HG03354 (cell line): ENCODE measurements around the gene BRICD5.

Experiments used
- ATAC-seq: cut with Tn5 transposase; IDR thresholded peaks from one replicate; pipeline ENCODE4 v1.9.1; 2021; ENCODE audit warnings: mild to moderate bottlenecking; ENCODE audit not compliant: unreplicated experiment, poor library complexity, severe bottlenecking

Gene BRICD5

DNA sequence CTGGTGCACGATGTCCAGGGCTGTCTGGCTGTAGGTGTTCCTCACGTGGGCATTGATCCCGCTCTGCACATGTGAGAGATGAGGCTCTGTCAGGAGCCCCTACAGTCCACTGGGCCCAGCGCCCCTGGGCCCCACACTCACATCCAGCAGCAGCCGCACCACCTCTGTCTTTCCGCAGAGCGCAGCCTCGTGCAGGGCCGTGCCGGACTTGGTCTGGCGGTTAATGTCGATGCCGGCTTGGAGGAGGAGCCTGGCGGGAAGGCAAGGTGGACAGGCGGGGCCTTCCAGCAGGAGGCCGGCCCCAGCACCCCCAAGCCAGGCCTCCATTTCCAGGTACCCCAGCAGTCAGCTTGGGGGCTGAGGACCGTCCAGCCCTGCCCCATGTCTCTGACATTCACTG lies 23.5 kb downstream of the BRICD5 start:
- ATAC-seq, result no peak

DNA sequence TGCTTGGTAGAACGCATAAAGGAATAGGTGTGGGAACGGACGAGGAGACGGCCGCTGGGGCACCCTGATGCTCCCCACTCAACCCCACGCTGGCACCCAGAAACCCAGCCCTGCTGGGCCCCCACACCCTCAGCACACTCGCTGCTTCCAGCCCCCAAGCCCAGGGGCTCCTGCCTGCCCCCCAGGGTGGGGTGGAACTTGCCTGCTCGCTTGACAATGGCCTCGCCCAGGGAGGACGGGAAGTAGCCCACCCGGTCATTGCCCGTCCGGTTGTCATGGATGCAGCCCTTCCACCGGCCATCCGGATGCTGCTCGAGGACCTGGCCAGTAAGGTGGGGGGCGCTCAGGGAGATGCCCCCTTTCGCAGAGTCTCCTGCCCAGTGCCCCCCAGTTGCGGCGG lies 24.2 kb downstream of the BRICD5 start:
- ATAC-seq, result no peak

DNA sequence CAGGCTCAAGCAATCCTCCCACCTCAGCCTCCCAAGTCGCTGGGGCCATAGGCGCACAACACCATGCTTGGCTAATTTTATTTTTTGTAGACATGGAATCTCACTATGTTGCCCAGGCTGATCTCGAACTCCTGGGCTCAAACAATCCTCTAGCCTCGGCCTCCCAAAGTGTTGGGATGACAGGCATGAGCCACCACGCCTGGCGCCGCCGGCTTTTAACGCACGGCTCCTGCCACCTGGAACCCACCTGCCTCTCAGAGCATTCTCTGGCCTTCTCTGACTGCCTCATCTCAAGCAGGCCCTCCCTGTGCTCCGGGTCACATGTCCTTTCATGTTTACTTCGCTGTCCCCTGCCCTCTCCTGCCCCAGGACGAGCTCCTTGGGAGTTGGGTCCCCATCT lies 24.6 kb downstream of the BRICD5 start:
- no peak for ATAC-seq

DNA sequence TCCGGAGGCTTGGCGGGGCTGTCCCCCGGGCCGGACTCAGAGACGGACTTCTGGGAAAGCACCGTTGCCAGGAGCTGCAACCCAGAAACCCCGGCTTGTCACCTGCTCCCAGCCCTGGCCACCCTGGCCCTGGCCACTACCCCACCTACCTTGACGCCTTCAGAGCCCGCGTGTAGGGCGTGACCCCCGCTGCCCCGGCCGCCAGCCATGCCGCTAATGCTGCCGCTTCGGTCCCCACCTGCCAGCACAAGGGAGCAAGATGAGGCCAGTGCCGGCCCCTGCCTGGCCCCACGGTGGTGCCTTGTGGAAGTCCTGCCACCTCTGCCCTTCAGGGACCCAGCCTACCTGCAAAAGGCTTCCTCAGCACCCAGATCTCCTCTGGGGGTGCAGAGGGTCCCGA lies 25.7 kb downstream of the BRICD5 start:
- ATAC-seq, result no peak

DNA sequence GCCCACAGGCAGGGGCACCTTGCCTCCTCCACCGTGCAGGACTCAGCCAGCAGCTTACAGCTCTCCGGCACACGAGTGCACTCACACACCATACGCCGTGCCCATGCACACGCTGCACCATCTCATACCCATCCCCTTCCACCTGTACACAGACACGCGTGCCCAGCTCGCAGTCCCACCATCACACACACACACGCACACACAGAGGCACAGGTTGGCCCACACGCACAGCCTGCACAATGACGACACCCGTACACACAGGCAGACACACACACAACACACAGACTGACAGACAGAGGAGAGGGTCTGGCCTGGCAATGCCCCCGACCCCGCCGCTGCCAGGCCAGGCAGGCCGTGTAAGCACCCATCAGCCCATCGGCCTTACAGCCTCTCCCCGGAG lies 26.3 kb downstream of the BRICD5 start:
- ATAC-seq, result no peak

DNA sequence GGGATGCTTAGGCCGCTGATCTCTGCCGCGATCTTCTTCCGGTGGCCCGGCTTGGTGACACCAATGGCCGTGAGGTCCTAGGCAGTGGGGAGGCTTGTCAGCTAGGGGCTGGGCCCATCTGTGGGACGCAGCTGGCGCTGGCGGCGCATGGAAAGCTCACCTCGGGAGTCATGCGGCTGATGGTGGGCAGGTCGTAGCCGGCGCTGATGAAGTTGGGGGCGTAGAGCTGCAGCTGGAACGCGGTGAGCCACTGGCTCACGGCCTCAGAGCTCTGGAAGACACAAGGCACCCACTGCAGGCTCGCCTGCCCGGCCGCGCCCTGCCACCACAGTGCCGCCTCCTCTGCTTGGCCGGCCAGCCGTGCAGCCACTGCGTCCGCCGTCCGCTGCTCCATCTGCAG lies 27.0 kb downstream of the BRICD5 start:
- ATAC-seq, result no peak

DNA sequence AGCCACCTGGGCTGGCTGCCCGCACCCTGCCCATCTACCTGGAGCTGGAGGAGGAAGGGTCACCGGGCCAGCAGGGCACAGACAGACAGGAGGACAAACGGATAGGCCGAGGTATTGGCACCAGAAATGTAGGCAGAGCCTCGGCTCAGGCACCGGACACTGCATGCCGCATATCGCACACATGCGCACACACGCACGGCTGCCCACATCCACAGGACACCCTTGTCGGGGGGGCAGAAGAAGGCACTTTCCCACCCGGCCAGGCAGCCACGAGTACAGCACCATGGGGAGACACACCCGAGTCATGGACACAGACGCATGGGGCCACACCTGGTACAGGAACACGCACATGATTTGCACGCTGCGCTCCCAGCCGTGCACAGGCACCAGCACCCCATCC lies 28.7 kb downstream of the BRICD5 start:
- no peak for ATAC-seq

DNA sequence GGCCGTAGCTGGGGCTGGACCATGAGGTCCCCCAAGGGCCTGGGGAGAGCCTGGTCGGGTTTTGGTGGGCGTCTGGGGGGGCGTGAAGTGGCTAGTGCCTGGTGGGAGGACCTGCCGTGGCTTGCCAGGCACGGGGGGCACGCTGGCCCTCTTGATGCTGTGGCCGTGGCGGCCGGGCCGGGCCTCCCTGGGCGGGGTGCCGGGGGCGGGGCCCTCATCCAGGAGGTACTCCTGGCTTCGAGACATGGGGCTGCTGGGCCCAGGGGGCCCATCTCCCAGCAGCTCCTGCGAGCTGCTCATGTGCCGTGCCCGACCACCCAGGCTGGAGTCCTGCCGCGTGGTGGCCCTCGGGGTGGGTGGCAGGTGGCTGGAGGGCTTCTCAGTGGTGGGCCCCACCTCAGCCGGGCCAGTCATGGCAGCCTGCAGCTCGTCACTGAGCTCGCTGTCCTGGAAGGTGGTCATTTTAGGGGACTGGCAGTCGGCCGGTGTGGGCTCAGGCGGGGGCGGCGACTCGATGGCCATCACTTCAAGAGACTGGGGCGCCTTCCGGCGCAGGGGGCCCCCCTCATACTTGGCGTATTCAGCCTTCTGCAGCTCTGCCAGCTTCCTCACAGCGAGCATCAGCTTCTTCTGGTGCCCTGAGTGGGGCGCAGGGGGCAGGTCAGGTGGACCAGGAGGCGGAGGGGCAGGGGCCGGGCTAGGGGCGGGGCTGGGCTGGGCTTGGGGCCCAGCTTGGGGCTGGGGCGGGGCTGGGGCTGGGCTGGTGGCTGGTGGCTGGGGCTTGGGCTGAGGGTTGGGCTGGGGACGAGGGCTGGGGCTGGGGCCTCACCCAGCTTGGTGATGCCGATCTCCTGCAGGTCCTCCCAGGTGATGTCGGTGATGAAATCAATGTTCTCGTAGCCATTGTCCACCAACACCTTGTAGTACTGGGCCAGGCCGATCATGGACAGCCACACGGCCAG lies 29.4 kb downstream of the BRICD5 start:
- no peak for ATAC-seq

DNA sequence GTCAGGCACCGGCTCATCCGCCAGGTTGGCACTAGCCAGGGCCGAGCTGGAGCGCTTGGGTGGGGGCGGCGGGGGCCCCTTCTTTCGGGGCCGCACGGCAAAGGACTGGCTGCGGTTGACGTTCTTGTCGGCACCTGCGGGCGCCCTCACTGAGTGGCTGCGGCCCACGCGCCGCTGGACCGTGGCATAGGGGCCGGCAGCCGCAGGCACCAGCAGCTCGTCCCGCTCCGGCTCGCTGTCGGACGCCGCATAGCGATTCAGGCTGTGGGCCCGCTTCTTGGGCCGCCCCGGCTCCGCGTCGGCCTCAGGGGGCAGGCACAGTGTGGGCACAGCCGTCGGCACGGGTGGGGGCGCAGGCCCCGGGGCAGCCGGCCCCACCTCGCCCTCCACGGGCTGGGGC lies 30.2 kb downstream of the BRICD5 start:
- ATAC-seq, result no peak

DNA sequence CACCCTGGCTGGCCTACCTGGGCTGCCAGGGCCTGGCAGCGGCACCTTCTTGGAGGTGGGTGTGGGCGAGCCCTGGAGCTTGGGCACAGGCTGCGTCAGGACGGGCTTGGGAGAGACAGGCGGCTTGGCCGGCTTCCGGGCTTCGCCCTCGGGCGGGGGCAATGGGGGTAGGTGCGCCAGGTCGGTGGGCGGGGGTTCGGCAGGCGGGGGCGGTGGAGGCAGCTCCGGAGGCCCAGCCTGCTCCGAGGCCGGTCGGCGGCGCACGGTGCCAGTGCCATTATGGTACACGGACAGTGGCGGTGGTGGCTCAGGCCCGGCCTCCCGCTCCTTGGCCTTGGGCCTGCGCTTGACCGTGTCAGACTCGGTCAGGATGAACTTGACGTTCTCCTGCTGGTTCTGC lies 31.1 kb downstream of the BRICD5 start:
- no peak for ATAC-seq

DNA sequence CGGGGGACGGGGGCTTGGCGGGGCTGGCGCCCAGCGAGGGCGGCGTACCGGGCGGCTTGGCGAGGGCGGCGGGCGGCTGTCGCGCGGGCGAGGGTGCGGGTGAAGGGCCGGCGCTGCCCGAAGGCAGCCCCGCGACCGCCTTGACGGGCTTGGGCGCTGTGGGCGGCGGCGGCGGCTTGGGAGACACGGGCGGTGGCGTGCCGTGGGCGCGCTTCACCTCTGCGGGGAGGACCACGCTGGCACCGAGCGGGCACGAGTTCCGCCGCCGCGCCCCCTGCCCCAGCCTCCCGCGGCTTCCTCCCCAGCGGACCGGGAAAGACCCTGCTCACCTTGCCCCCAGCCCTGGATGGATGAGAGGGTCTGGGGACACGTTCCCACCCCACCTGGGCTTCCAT lies 31.6 kb downstream of the BRICD5 start:
- no peak for ATAC-seq

DNA sequence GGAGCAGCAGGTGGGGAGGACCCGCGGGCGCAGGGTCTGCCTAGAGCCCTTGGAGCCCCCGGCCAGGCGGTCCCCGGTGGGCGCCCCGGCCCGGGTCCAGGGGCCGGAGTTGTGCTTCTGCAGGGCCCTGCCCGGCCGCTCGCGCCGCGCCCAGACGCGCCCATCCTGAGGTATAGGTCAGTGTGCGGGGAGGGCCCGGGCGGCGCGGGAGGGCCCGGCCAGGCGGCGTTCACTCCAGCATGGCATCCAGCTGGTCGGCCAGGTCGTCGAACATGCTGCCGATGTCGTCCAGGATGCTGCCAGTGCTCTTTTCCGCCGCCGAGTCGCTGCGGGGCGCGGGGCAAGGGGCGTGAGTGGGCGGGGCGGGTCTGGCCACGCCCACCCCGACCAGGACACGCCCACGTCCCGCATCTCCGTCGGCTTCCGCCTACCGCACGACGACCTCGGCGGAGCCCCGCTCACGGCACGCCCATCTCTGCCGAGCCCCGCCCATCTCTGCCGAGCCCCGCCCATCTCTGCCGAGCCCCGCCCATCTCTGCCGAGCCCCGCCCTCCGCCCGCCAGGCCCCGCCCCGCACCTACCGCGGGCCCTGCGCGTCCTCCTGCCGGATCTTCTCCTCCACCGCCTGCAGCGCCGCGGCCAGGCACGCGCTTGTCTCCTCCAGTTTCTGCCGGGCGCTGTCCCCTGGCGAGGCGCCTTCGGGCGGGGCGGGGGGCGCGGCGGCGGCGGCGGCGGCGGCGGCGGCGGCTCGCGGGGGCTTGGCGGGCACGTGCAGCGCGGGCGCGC lies 32.1 kb downstream of the BRICD5 start:
- ATAC-seq, result no peak

DNA sequence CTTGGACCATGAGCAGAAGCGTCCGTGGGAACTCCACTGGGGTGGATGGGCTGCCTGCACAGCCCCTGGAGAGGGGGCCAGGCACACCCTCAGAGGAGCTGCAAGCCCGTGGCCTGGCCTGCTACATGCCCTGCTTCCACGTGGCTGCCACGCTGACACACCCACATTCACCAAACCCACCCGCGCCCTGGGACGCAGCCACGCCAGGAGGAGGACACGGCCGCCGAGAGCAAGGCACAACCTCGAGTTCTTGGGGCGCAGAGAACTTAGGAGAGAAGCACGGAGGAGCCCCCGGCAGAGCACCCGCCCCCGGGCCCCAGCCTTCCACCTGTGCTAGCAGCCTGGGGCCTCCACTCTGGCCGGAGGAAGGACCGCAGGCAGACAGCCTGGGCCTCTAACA lies 33.1 kb downstream of the BRICD5 start:
- no peak for ATAC-seq

DNA sequence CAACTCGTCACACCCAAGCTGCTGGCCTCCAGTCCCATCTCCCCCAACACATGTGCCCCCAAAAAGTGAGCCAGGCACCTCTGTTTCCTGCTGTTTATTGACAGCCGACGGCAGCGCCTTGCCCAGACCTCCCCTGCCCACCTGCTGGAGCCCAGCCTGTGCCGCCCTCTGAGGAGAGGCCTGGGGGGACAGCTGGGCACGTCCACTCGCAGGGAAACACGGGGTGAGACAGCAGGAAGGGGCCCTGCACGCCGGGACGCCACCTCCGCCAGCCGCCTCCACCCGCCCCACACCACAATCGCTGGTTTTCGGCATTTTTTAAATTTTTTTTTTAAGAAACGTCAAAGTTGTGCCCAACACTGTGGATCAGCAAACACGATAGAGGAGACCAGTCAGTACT lies 33.6 kb downstream of the BRICD5 start:
- ATAC-seq, result no peak

DNA sequence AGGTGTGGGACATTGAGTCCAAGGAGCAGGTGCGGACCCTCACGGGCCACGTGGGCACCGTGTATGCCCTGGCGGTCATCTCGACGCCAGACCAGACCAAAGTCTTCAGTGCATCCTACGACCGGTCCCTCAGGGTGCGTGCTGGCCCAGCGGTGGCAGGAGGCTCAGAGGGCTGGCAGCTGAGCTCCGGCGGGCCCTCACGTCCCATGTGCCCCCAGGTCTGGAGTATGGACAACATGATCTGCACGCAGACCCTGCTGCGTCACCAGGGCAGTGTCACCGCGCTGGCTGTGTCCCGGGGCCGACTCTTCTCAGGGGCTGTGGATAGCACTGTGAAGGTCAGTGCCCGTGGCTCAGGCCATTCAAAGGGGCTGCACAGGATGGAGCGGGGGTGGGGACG lies 34.6 kb downstream of the BRICD5 start:
- no peak for ATAC-seq

DNA sequence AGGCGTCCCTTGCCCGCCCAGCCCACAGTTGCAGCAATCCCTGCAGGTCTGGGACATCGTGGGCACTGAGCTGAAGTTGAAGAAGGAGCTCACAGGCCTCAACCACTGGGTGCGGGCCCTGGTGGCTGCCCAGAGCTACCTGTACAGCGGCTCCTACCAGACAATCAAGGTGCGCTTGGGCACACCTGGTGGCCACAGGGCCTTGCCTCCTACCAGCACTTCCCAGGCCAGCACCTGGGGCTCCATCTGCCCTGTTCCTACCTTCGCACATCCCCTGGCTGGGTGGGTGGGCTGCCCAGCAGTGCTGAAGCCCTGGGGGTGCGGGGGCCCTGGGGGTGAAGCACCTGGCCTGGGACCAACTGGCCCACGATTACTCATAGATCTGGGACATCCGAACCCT lies 35.2 kb downstream of the BRICD5 start:
- ATAC-seq, result no peak

DNA sequence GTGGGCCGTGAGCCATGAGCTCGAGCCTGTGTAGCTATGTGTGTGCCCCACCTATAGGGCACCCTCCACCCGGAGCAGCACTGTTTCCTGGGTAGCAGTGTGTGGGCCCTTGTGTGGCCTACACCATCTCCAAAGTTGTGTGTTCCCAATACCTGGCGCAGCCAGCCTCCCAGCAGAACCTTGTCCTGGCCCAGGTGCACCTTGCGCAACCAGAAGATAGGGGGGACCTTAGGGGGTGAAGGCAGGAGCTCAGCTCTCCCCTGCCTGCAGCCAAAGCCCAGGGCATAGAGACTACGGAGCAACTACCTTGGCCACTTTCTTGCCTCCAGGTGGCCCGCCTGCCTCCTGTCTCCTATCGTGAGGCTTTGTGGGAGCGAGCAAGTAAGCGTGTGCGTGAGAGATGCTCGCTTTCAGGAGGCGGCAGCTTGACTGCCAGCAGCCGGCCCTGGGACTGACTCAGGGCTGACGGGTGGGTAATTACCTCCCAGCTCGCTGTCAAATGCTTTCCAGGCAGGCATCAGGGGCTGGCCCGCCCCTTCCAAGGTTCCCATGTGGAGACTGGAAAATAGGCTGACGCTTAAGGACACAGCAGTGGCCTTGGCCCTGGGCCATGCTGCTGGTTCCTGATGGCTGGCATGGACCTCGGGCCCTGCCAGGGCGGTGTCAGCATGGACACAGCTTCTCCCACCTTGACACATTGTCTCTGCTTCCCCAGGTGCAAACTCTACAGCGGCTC lies 36.1 kb downstream of the BRICD5 start:
- no peak for ATAC-seq

DNA sequence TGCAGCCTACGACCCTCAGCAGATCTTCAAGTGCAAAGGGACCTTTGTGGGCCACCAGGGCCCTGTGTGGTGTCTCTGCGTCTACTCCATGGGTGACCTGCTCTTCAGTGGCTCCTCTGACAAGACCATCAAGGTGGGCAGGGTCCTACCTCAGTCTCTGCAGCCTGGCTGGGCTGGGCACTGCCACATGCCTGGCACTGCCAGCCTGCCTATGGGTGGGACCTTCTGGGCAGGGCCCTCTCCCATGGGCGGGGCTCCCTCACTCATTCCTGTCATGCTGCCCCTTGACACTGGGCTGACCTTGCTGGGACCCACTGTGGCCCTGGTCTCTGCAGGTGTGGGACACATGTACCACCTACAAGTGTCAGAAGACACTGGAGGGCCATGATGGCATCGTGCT lies 36.7 kb downstream of the BRICD5 start:
- no peak for ATAC-seq

DNA sequence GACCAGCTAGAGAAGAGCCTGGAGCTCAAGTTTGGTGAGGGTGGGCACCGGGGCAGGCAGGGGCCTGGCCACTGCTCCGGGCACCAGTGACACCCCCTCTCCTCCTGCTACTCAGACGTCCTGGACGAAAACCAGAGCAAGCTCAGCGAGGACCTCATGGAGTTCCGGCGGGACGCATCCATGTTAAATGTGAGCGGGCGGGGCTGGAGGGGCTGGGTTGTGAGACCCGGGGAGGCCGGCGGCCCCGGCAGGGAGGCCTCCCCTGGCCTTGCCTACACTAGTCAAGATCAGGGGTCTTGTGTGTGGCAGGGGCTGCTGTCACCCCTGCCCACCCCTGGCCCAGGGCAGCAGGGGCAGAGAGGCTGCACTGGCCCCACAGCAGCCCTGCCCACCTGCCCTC lies 37.3 kb downstream of the BRICD5 start:
- ATAC-seq, result no peak

DNA sequence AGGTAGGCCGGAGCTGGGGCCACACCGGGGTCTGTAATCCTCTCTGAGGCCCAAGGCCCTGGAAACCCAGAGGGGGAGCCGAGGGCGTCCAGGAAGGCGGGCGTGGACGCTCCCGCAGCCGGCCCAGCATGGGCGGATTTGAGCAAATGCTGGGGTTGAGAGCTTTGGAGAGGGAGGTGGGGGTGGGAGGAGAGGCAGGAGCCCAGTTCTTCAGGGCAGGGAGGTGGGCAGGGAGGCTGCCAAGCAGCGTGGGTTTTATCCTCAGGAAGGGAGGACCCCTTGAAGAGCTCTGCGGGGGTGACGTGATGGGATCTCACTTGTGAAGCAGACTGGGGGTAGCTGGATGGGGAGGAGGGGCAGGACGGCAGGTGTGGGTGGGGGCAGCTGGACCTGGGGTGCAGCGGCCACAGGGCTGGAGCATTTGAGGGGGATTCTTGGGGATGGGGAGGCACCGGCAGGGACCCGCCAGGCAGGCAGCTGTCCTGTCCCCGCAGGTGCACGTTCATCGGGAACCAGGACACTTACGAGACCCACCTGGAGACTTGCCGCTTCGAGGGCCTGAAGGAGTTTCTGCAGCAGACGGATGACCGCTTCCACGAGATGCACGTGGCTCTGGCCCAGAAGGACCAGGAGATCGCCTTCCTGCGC lies 37.9 kb downstream of the BRICD5 start:
- no peak for ATAC-seq
